H1 (cell line): ENCODE data around the gene TCAP. TPM values are rescaled to one million over a fixed set of nuclear protein-coding genes. Genes with fewer than 3 reads are reported as not detected.

ENCODE experiments used
- CTCF ChIA-PET: fragments of 300-600 bp; sonication (Branson Sonifier 250); formaldehyde crosslinking; loops from one replicate; lab custom pipeline; 2021; ENCODE audit not compliant: partially characterized antibody; lab: Charles Lee
- POLR2A ChIA-PET: fragments of 300-600 bp; sonication (Branson Sonifier 250); formaldehyde crosslinking; loops from one replicate; lab custom pipeline; 2021; ENCODE audit warnings: inconsistent platforms; ENCODE audit not compliant: partially characterized antibody; lab: Charles Lee
- DNase-seq, 2 experiments: peaks; one replicate each; pipeline versions ENCODE4 v3.0.0 to v3.0.0-alpha.2; 2010 to 2022; ENCODE audit warnings: low spot score in 2 of 2, low read depth in 1 of 2, mixed read lengths in 1 of 2
- FAIRE-seq: peaks from 2 replicates; lab custom pipeline; 2011; peaks lifted over from hg19 to GRCh38; lab: Jason Lieb, UNC
- H2AFZ ChIP-seq: 2 replicates; pipeline ENCODE4 v1.8.1; 2012; ENCODE audit warnings: low read length, inconsistent platforms
- H2AK5ac ChIP-seq: 2 replicates; pipeline ENCODE4 v1.6.1; 2013; ENCODE audit warnings: low read depth, low read length
- H2BK120ac ChIP-seq: replicated peaks from 2 replicates; pipeline ENCODE3; 2013; ENCODE audit warnings: low read depth, low read length, inconsistent platforms
- H2BK12ac ChIP-seq: 2 replicates; pipeline ENCODE4 v1.6.1; 2013; ENCODE audit warnings: low read depth, low read length
- H2BK15ac ChIP-seq: 2 replicates; pipeline ENCODE4 v1.6.1; 2013; ENCODE audit warnings: low read length
- H2BK20ac ChIP-seq: 2 replicates; pipeline ENCODE4 v1.6.1; 2013; ENCODE audit warnings: low read length
- H2BK5ac ChIP-seq: 2 replicates; pipeline ENCODE4 v1.6.1; 2013; ENCODE audit warnings: low read depth, low read length
- H3K14ac ChIP-seq: 2 replicates; pipeline ENCODE4 v1.6.1; 2013; ENCODE audit warnings: inconsistent platforms; ENCODE audit not compliant: insufficient read length
- H3K18ac ChIP-seq: 2 replicates; pipeline ENCODE4 v1.6.1; 2013; ENCODE audit warnings: low read length; ENCODE audit errors: extremely low read depth
- H3K23ac ChIP-seq: 2 replicates; pipeline ENCODE4 v1.6.1; 2013; ENCODE audit warnings: inconsistent platforms; ENCODE audit not compliant: insufficient read length
- H3K23me2 ChIP-seq: 2 replicates; pipeline ENCODE4 v1.6.1; 2013; ENCODE audit warnings: low read depth, low read length
- H3K27ac ChIP-seq: 2 replicates; pipeline ENCODE4 v1.6.1; 2011; ENCODE audit warnings: low read depth, low read length, inconsistent platforms
- H3K27me3 ChIP-seq, 4 experiments: replicated peaks in 1 of 4; 1 replicate in 1 of 4; 2 replicates in 3 of 4; pipeline versions ENCODE4 v1.6.1 to v1.8.1; 2011 to 2013; ENCODE audit warnings: low read length in 3 of 4, mild to moderate bottlenecking in 3 of 4, inconsistent platforms in 2 of 4, mixed read lengths in 2 of 4, moderate library complexity in 1 of 4; ENCODE audit not compliant: control insufficient read depth in 3 of 4, insufficient read depth in 3 of 4; ENCODE audit errors: extremely low read depth in 1 of 4
- H3K36me3 ChIP-seq, 4 experiments: 2 replicates each; pipeline versions ENCODE4 v1.6.1 to v1.8.1; 2011 to 2013; ENCODE audit warnings: mild to moderate bottlenecking in 4 of 4, low read length in 3 of 4, moderate library complexity in 2 of 4, control low read depth in 1 of 4, inconsistent platforms in 1 of 4; ENCODE audit not compliant: insufficient read depth in 4 of 4, control insufficient read depth in 2 of 4
- H3K4ac ChIP-seq: replicated peaks from 2 replicates; pipeline ENCODE3; 2013; ENCODE audit warnings: low read length, low read depth, mixed read lengths, inconsistent platforms; ENCODE audit not compliant: insufficient read length
- H3K4me1 ChIP-seq, 4 experiments: replicated peaks in 1 of 4; 1 replicate in 1 of 4; 2 replicates in 3 of 4; pipeline versions ENCODE4 v1.6.1 to v1.8.1; 2011 to 2013; ENCODE audit warnings: low read length in 3 of 4, inconsistent platforms in 2 of 4, mixed read lengths in 1 of 4; ENCODE audit not compliant: insufficient read depth in 4 of 4, control insufficient read depth in 3 of 4
- H3K4me2 ChIP-seq, 2 experiments: 2 replicates each; pipeline versions ENCODE4 v1.6.1 to v1.8.1; 2011 to 2013; ENCODE audit warnings: low read depth in 2 of 2, low read length in 2 of 2, control low read depth in 1 of 2, inconsistent platforms in 1 of 2, mild to moderate bottlenecking in 1 of 2; ENCODE audit not compliant: insufficient read depth in 1 of 2
- H3K4me3 ChIP-seq, 4 experiments: fragments of 200-600, 300-600 bp in 1 of 4; sonication (generic), shearing (Covaris generic), sonication (Bioruptor Twin) in 1 of 4; 2 replicates each; pipeline versions ENCODE4 v1.5.1 to v1.8.1; 2011 to 2016; ENCODE audit warnings: low read length in 4 of 4, low read depth in 3 of 4, control low read depth in 2 of 4, inconsistent platforms in 2 of 4, mild to moderate bottlenecking in 2 of 4, mixed read lengths in 1 of 4, moderate library complexity in 1 of 4; ENCODE audit not compliant: insufficient read depth in 2 of 4; ENCODE audit errors: extremely low read depth in 1 of 4
- H3K56ac ChIP-seq: replicated peaks from 2 replicates; pipeline ENCODE3; 2013; ENCODE audit warnings: low read depth, mild to moderate bottlenecking, mixed read lengths, low read length, inconsistent platforms; ENCODE audit not compliant: insufficient read length
- H3K79me1 ChIP-seq: 2 replicates; pipeline ENCODE4 v1.6.1; 2013; ENCODE audit warnings: low read depth, low read length, control low read depth
- H3K79me2 ChIP-seq, 2 experiments: 2 replicates each; pipeline versions ENCODE4 v1.6.1 to v1.8.1; 2012 to 2013; ENCODE audit warnings: low read length in 2 of 2, mild to moderate bottlenecking in 2 of 2, inconsistent platforms in 1 of 2; ENCODE audit not compliant: insufficient read depth in 2 of 2, control insufficient read depth in 1 of 2
- H3K9ac ChIP-seq, 4 experiments: replicated peaks in 1 of 4; 1 replicate in 1 of 4; 2 replicates in 3 of 4; pipeline versions ENCODE4 v1.6.1 to v1.8.1; 2011 to 2013; ENCODE audit warnings: low read depth in 3 of 4, low read length in 3 of 4, control low read depth in 2 of 4, mild to moderate bottlenecking in 2 of 4, moderate library complexity in 2 of 4, inconsistent platforms in 1 of 4; ENCODE audit errors: extremely low read depth in 1 of 4
- H3K9me3 ChIP-seq, 2 experiments: 2 replicates each; pipeline versions ENCODE4 v1.6.1 to v1.8.1; 2012 to 2013; ENCODE audit warnings: mild to moderate bottlenecking in 2 of 2, moderate library complexity in 2 of 2, control low read depth in 1 of 2, inconsistent platforms in 1 of 2, low read depth in 1 of 2, low read length in 1 of 2, mixed read lengths in 1 of 2; ENCODE audit not compliant: insufficient read depth in 2 of 2
- H4K20me1 ChIP-seq, 2 experiments: replicated peaks in 1 of 2; 2 replicates each; pipeline versions ENCODE3 to v1.8.1; 2011 to 2013; ENCODE audit warnings: inconsistent platforms in 2 of 2, low read length in 2 of 2, mild to moderate bottlenecking in 1 of 2; ENCODE audit not compliant: insufficient read depth in 2 of 2, control insufficient read depth in 1 of 2
- H4K5ac ChIP-seq: 2 replicates; pipeline ENCODE4 v1.6.1; 2013; ENCODE audit warnings: low read length, low read depth, mixed read lengths, inconsistent platforms; ENCODE audit not compliant: insufficient read length
- H4K8ac ChIP-seq: 2 replicates; pipeline ENCODE4 v1.8.0; 2013; ENCODE audit warnings: mild to moderate bottlenecking, moderate library complexity, low read length, inconsistent platforms; ENCODE audit not compliant: insufficient read depth; ENCODE audit errors: extremely low read depth
- H4K91ac ChIP-seq: replicated peaks from 2 replicates; pipeline ENCODE3; 2013; ENCODE audit warnings: low read length, mixed read lengths, inconsistent platforms; ENCODE audit not compliant: insufficient read length
- ASH2L ChIP-seq: fragments of 200-600, 300-600 bp; sonication (generic); IDR thresholded peaks from one replicate; pipeline ENCODE4 v1.7.1; 2017; ENCODE audit warnings: low read length
- FOSL1 ChIP-seq: IDR thresholded peaks from 2 replicates; pipeline ENCODE4 v1.6.1; 2011; ENCODE audit warnings: mild to moderate bottlenecking, low read depth, low read length, moderate library complexity; ENCODE audit not compliant: insufficient read depth
- GABPA ChIP-seq: IDR thresholded peaks from 2 replicates; pipeline ENCODE4 v1.6.1; 2011; ENCODE audit warnings: mild to moderate bottlenecking, low read length, moderate library complexity, borderline replicate concordance; ENCODE audit not compliant: insufficient read depth
- HDAC6 ChIP-seq: IDR thresholded peaks from one replicate; pipeline ENCODE4 v1.7.1; 2012; ENCODE audit warnings: low read depth, mild to moderate bottlenecking, inconsistent platforms, low read length, moderate library complexity
- KDM1A ChIP-seq: fragments of 200-600, 300-600 bp; sonication (generic); IDR thresholded peaks from 2 replicates; pipeline ENCODE4 v1.7.1; 2016; ENCODE audit warnings: mild to moderate bottlenecking, low read length, borderline replicate concordance
- POU5F1 ChIP-seq: IDR thresholded peaks from 2 replicates; pipeline ENCODE4 v1.6.1; 2011; ENCODE audit warnings: low read depth, mild to moderate bottlenecking, low read length, moderate library complexity
- SRF ChIP-seq: IDR thresholded peaks from 2 replicates; pipeline ENCODE4 v1.6.1; 2011; ENCODE audit warnings: mild to moderate bottlenecking, low read depth, low read length, moderate library complexity
- SUZ12 ChIP-seq: fragments of 200-600 bp; sonication (generic); IDR thresholded peaks from 2 replicates; pipeline ENCODE4 v1.6.1; 2012; ENCODE audit warnings: mild to moderate bottlenecking, inconsistent platforms, low read length, moderate library complexity, mixed read lengths
- WGBS, 2 experiments: shearing (Covaris generic) in 1 of 2; methylation state at CpG; one replicate each; pipeline versions ENCODE4 v1.1.6 to v1.1.7; 2013 to 2015; ENCODE audit warnings: low lambda C conversion rate in 2 of 2, mixed read lengths in 2 of 2, inconsistent platforms in 1 of 2, low coverage in 1 of 2, missing lambda C conversion rate in 1 of 2; ENCODE audit not compliant: insufficient replicate concordance in 2 of 2, insufficient coverage in 1 of 2, insufficient read length in 1 of 2; ENCODE audit errors: extremely low coverage in 1 of 2, missing lambda C conversion rate in 1 of 2; 5-methylcytosine and 5-hydroxymethylcytosine counted together
- polyA plus RNA-seq, 7 experiments: library from polyadenylated mRNA; depleted of rRNA in 3 of 7; stranded (reverse) in 5 of 7; unstranded in 2 of 7; fragments of >200 nt in 5 of 7; fragments of 200-250 nt in 2 of 7; gene quantifications; 1 replicate in 5 of 7; 2 replicates in 1 of 7; 4 replicates in 1 of 7; pipeline versions ENCODE4 v1.2.1 to v1.2.3, GENCODE V29; 2011 to 2013; ENCODE audit warnings: missing spikeins in 2 of 7, mixed read lengths in 2 of 7
- total RNA-seq: library from RNA; stranded (reverse); fragmentation: NEBNext Ultra II Directional; extraction: Animal tissue kit (Norgen Biotek cat#: 25700); gene quantifications from 2 replicates; pipeline ENCODE4 v1.2.1, GENCODE V29; 2021
- TF ChIP-seq, protein P1 (sequence below): IDR thresholded peaks from 2 replicates; pipeline ENCODE4 v1.6.1; 2012; ENCODE audit warnings: inconsistent platforms
- TF ChIP-seq, protein P2 (sequence below): IDR thresholded peaks from 2 replicates; pipeline ENCODE4 v1.6.1; 2012; ENCODE audit warnings: low read length, inconsistent platforms

TCAP gene
- total and polyA plus RNA-seq, 2 of the 8 experiments (the other 6 are each of a cell fraction or from before 2014, with no cell fraction given), result 0.82 to 1.4 TPM

DNA sequence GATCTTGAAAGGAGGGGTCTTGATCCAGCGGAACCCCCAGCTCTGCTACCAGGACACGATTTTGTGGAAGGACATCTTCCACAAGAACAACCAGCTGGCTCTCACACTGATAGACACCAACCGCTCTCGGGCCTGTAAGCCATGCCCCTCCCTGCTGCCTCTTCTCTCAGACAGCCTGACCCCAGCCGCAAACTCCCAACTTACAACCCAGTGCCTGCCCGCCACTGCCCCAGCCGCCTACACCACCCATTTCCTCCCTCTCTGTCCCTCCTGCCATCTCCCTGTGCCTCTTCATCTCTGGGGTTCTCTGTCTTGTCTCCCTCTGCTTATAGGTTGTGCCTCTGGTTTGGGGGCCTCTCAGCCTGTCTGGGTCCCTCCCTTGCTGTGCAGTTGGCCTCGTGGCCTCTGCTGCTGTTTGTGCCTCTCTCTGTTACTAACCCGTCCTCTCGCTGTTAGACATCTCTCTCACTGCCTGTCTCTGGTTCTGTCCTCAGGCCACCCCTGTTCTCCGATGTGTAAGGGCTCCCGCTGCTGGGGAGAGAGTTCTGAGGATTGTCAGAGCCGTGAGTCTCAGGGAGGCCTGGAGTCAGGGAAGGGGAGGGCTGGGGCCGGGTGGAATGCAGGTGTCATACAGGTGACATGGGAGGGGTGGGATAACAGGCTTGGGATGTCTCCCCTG lies 44.3 kb downstream of the TCAP start:
- ChIA-PET CTCF (interaction anchor here (0.7 to 52.4 kb wide), 9 partner anchors 8 to 639 kb away, joined by 3 to 1885 read pairs (median 6); partner anchors contain the start of genes ERBB2, PPP1R1B and STARD3), POLR2A (interaction anchor here (0.6 to 38.1 kb wide), 10 partner anchors 9 to 58 kb away, joined by 3 to 708 read pairs (median 6); partner anchors contain the start of genes ERBB2, MIEN1, PGAP3 and PNMT)
- Histone ChIP-seq H4K5ac (no peak overlapping the region), H3K79me1 (peaks cover 17% of the 10 kb centered on the region), H2BK12ac (no peak overlapping the region), H2AFZ (no peak overlapping the region), H4K20me1 (peaks cover 24 to 39% of the 10 kb centered on the region in 2 experiments), H3K27me3 (no peaks in the 10 kb centered on the region), H3K4ac (no peak overlapping the region), H3K9ac (no peak overlapping the region), H2BK20ac (no peak overlapping the region), H2BK120ac (no peak overlapping the region), H2BK15ac (no peak overlapping the region), H4K8ac (peak overlapping the region; percentile 28; the same call in 1 of the 2 replicates), H3K23me2 (no peaks in the 10 kb centered on the region), H3K36me3 (peaks cover 29 to 71% (median 59%) of the 10 kb centered on the region in 4 experiments), H3K27ac (no peak overlapping the region; the same call in 1 of the 2 replicates), H3K79me2 (peaks cover 8 to 59% of the 10 kb centered on the region in 2 experiments; a peak in 3 of 4 replicates), H3K4me3 (no peak overlapping the region), H4K91ac (no peak overlapping the region), H3K9me3 (no peaks in the 10 kb centered on the region), H3K18ac (no peak overlapping the region), H3K4me2 (no peak overlapping the region), H3K23ac (no peak overlapping the region), H3K4me1 (peaks cover 0 to 19% (median 14%) of the 10 kb centered on the region in 4 experiments; a peak in 6 of 7 replicates), H3K56ac (no peak overlapping the region), H2AK5ac (no peak overlapping the region), H2BK5ac (no peak overlapping the region), H3K14ac (no peak overlapping the region)
- no peak for DNase-seq
- FAIRE-seq, result no peak
- WGBS, 2 experiments, result 90% methylated on average over 12 of the region's 14 CpGs; no CpG with 5 or more reads in 1 of the 2 experiments
- TF ChIP-seq SUZ12, result no peak
- no peak for TF ChIP-seq POU5F1
- no peak for TF ChIP-seq ASH2L
- TF ChIP-seq, protein P1, sequence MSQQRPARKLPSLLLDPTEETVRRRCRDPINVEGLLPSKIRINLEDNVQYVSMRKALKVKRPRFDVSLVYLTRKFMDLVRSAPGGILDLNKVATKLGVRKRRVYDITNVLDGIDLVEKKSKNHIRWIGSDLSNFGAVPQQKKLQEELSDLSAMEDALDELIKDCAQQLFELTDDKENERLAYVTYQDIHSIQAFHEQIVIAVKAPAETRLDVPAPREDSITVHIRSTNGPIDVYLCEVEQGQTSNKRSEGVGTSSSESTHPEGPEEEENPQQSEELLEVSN, result no peak
- TF ChIP-seq KDM1A, result no peak
- TF ChIP-seq FOSL1, result no peak
- TF ChIP-seq, protein P2, sequence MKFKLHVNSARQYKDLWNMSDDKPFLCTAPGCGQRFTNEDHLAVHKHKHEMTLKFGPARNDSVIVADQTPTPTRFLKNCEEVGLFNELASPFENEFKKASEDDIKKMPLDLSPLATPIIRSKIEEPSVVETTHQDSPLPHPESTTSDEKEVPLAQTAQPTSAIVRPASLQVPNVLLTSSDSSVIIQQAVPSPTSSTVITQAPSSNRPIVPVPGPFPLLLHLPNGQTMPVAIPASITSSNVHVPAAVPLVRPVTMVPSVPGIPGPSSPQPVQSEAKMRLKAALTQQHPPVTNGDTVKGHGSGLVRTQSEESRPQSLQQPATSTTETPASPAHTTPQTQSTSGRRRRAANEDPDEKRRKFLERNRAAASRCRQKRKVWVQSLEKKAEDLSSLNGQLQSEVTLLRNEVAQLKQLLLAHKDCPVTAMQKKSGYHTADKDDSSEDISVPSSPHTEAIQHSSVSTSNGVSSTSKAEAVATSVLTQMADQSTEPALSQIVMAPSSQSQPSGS, result no peak
- TF ChIP-seq HDAC6, result no peak
- TF ChIP-seq GABPA, result no peak
- TF ChIP-seq SRF, result no peak
